G401.6 (cell line): ENCODE data around the gene FBXL17.

Experiments used
- FAIRE-seq: peaks from 2 replicates; lab custom pipeline; 2012; peaks lifted over from hg19 to GRCh38; lab: Jason Lieb, UNC

FBXL17 gene

DNA sequence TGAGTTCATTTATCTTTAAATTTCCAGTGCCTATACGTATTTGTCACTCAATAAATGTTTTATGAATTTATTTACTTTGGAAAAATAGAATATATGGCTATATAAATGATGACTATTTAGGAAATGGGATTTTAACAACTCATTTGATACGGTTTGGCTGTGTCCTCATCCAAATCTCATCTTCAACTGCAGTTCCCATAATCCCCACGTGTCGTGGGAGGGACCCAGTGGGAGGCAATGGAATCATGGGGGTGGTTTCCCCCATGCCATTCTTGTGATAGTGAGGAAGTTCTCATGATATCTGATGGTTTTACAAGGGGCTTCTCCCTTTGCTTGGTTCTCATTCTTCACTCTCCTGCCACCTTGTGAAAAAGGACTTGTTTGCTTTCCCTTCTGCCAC lies 523.6 kb downstream of the FBXL17 start:
- no peak for FAIRE-seq

DNA sequence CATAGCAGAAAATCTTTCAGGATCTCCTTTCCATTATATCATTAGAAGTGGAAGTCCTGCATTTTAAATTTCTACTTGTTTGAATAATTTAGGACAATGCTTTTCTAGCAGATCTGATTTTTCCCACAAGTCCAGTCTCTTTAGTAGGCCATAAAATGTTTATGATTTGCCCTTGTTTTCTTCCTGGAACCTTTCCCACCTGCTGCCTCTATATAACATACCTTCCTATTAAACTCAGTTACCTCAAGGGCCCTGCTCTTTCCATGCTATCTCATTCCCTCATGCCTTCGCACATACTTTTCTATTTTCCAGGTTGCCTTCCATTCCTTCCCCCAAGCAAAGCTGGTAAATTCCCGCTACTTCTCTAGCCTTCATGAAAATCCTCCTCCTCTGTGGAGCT lies 524.1 kb downstream of the FBXL17 start:
- FAIRE-seq, result no peak

DNA sequence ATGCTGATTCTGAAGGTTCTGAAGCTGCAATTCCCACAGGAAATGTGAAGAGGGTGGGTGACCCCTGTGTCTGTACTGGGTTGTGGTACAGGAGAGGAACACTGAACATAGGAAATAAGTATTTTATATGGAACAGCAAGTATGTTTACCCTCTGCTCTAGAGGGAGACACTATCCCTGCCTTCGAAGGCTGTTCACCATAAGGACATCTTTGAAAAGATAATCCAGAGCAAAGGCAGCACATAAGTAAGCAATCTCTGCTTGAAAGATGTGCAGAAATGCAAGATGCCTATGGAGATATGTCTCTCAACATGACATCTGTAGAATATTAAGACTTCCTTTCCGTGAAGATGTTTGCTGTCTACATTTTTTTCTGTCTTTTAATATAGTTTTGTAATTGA lies 526.7 kb downstream of the FBXL17 start:
- no peak for FAIRE-seq

DNA sequence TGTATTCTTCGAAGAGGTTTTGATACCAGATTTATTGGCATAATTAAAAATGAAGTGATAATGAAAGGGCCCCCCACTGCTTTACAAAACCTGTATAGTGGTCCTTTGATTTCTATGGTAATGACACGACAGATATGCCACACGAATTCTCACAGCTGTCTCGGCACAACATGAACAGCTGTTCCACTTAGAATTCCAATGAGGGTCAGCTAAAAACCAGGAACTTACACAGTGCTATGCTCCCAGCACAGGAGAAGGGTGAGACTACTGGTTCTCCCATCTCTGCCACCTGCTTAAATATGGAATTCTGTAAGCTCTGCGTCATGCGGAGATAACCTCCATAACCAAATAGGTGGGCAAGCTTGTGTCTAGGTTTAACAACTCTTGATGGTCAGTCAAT lies 528.2 kb downstream of the FBXL17 start:
- FAIRE-seq, result no peak

DNA sequence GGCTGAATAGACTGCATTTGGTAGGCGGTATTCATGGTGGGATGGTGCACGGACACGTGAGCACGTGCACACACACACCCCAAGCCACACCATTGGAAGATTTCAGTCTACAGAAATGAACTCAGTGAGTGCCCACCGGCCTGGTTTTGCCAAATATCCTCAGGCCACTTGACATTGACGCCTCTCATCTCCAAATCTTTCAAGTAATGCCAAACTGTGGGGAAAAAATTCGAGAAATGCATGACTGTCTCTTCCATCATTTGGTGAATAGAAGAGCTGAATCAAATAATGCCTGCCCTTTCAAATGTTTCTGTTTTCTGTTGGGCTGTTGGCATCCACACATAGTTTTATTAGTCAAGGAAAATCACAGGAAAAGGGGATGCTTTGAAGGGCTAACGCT lies 528.9 kb downstream of the FBXL17 start:
- no peak for FAIRE-seq

DNA sequence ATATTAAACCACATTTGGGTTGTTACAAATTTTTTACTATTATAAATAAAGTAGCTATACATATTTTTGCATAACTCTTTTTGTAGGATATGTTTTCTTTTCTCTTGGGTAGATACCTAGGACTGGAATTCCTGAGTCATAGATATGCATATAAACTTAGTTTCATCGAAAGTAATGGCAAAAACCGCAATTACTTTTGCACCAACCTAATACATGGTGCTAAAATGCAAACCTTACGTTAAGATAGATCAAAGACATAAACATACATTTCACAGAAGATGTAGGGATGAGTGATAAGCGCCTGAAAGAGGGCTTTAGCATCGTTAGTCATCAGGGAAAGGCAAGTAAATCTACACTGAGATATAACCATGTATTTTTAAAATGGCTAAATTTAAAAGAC lies 532.8 kb downstream of the FBXL17 start:
- no peak for FAIRE-seq

DNA sequence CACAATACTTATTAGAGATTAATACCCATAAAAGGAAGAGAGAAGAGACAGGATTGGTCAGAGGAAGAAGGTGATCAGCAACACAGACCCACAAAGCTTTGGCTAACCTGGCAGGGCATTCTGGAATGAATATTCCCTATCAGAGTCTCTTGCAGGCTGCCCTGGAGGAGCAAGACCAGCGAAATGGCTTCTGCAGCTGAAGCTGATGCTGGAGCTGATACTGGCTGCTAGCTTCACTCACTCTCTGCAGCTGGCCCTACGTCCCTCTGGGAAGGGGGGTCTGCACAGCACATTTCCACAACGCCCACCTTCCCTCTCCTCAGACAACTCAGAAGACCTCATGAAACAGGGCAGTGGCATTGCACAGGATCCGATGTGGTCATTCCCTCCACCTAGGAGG lies 541.3 kb downstream of the FBXL17 start:
- FAIRE-seq, result no peak

DNA sequence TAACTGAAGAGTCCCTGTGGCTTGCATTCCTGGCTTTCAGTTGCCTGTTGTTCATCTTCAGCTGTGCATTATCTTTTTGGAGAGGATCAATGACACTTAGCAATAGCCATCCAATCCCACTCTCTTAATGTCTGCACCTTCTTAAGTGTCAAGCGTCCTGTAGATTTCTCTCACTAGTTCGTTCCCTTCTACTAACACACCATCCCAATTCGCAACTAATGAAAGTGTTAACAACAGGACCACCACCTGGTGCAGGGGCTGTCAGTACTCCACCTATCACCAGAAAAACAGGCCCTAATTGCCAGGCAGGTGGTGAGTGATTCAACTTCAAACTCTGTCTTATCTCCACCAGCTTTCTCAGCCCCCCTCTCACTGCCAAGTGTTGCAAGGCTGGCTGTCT lies 541.7 kb downstream of the FBXL17 start:
- no peak for FAIRE-seq

DNA sequence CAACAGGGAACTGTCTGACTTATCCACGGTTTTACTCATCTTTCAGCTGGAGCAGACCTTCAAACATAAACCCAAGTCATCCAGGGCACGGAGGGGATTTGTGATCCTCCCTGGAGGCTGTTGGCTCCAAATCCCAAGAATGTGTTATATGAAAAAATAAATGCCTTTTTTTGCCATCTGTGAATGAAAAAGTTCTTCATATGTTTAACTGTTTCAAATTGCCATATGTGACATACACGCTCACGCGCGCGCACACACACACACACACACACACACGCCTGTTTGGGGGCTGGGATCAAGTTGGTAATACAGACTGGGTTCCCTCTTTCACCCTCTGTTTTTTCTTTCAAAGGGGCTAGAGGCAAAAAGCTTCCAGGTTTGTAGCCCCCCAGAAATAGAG lies 546.8 kb downstream of the FBXL17 start:
- no peak for FAIRE-seq

DNA sequence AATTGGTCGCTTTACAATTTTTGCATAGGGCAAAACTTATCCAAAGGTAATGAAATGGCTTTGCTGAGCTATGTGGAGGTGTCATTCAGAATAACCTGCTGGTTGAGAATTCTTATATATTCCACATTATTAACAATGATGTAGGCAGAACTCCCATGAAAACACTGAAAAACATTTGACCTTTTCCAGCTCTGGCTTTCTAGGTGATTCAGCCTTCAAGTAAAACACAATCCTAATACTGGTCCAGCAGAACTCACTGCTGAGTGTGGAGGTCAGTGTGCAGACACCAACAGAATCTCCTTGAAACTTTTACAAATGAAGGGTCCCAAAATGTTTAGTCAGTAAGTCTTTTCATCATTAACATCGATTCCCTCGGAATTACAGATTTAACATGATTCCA lies 549.2 kb downstream of the FBXL17 start:
- no peak for FAIRE-seq

DNA sequence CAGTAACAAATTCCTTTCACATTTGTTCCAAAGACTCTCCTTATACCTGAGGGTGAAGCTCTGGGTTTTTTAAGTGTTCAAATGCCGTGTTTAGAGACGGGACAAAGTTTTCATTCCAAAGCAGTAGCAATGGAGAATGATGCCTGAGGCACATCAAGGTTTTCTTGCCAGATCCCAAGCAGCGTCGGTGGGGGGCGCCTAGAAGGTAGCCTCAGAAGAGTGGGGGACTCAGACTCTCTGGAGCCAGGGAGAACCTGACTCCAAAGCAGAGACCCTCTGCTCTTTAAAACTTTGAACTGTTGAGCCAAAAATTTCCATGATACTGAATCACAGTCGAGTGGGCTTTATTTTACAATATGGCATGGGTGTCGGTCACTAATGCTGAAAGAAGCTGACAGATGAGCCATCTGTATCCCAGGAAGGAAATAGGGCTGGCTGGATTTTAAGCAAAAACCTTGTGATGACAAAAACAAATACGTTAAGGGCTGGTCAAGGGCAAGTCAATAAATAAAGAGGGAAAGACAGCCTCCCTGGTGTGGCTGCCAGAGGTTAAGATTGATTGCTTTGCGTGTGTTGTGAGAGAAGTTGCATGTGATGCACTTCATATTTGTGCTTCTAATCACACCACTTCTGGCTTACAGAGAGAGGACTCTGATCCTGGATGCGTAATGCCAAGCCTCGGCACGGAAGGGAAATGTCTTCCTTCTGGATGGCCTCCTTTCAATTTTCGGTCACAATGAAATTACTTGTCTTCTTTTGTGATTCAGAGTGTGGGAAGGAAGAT lies 550.1 kb downstream of the FBXL17 start:
- FAIRE-seq, result no peak

DNA sequence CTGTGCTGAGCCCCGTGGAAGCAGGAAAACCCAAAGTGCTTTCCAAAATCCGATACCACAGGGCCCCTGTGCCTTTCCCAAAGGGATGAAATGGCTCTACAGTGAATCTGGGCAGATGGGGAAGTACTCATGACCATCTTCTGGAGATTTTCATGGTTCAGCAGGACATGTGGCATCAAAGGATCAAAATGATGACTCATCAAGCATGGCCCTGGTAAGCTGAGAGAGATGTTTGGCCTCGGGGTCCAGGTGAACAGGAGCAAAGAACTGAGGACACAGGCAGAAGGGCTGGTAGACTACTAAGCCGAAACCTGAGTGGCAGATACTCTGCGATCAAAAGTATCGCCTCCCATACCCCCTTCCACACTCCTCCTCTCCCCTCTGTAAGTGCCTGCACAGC lies 551.1 kb downstream of the FBXL17 start:
- no peak for FAIRE-seq

DNA sequence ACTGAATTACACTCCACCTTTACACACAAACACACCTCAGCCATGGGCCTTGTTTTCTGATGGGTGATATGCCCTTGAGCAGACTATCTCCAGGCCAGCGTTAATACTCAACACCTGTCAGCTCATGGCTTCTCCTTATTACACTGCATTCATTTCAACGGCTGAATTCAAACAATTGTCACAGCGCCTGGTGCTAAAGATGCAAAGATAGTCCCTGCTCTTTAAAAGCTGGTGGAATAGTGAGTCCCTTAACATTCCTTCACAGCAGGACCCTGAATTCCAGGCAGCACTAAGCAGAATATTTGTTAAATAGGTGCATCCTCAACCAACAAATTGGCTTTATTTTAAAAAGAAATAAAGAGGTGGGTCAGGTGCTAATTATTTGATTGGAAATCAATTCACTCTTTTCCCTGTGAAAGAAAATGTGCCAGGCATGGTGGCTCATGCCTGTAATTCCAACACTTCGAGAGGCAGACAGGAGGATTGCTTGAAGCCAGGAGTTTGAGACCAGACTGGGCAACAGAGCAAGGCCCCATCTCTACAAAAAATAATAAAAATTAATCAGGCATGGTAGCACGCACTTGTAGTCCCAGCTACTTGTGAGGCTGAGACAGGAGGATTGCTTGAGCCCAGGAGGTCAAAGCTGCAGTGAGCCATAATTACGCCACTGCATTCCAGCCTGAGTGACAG lies 555.4 kb downstream of the FBXL17 start:
- FAIRE-seq, result no peak

DNA sequence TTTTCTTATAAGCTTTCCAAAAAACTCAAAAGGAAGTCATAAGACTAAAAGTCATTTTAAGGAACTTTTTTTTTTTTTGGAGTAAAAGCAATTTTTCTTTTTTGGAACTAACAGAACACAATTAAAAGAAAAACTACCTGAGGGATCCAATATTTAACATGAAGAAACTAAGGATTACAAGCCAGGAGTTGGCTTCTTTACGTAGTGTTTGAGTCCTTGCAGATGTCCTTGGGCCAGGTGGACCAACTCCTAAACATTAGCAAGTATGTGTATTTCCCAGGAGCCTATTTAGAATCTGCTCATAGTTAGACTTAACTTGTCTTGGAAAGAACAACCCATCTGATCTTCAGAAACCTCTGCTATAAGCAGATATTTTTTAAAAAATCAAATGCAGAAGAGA lies 557.1 kb downstream of the FBXL17 start:
- no peak for FAIRE-seq

DNA sequence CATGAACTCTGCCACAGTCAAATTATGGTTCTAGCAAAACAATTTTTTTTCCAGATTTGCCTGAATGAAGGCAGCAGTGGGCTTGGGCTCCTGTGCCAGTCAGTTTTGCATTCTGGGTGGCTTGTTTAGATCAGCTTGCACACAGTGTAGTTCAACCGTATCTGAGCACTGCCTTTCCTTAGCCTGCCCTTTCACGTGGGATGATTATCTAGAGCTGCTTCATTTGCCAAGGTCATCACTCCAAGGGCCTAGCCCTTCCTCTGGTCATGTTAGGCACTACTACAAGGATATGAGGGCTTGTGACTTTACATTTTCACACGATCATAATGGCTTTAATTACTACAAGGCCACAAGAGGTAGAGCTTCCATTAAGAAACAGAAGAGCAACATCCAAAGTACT lies 560.6 kb downstream of the FBXL17 start:
- FAIRE-seq, result no peak

DNA sequence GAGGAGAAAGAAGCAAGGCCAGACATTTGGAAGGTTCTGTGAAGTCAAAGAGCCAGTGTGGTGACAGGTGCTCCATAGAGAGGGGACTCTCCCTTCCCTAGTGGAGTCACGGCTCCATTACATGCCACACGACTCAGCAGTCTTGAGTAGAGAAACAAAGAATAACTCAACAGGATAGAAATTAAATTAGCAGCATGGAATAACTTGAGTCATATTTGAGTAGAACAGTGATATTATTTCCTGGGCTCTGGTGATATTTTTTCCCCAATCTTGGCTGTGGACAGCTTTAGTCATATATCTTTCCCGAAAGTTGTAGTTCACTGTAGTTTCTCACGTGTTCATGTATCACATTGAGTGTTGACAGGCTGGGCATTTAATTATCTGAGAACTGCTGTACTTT lies 561.5 kb downstream of the FBXL17 start:
- no peak for FAIRE-seq

DNA sequence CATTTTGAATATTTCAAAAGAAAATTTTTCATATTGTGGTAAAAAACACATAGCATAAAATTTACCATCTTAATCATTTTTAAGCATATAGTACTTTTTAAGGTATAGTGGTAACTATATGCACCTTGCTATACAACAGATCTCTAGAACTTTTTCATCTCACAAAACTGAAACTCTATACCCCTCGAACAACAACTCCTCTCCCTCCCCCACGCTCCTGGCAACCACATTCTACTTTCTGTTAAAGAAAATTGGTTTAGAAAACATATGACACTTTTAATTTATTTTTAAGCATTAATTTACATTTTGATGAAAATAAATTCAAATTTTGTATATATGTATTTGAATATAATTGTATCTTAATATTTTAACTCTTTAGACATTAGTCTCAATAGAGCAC lies 563.9 kb downstream of the FBXL17 start:
- FAIRE-seq, result peak; percentile 85

DNA sequence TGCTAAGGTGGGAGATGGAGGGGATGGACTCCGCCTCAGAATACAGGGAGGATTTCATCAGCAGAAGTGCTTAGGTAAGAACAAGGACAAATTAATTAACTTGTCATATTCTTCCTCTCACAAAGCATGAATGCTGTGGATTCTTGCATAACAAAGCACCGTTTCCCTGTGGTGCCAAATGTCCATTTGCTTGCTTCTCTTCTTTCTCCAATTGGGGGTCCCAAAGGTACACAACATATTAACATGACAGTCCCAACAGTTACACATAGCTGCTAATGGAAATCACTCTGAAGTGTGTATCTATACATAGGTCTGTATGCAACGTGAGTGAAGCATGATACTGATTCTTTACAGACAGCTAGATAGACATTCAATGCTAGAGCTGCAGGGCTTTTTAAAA lies 564.5 kb downstream of the FBXL17 start:
- FAIRE-seq, result no peak

DNA sequence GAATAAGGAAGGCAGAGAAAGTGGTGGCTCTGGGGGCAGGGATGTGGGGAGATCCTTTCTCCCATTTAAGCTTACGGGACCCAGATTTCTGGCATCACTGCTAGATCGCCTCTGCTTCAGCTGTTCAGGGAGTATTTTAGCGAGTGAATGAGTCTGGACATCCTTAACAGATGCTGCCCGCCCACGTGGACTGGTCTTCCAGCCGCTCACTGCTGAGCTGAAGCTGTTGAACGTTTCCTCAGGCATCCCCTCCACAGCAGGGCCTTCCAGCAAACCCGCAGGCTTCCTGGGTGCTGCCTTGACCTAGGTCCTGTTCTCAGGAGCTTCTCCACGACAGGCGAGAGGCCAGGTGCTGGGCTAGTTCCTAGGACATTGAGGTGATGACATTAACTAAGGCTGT lies 566.8 kb downstream of the FBXL17 start:
- FAIRE-seq, result no peak

DNA sequence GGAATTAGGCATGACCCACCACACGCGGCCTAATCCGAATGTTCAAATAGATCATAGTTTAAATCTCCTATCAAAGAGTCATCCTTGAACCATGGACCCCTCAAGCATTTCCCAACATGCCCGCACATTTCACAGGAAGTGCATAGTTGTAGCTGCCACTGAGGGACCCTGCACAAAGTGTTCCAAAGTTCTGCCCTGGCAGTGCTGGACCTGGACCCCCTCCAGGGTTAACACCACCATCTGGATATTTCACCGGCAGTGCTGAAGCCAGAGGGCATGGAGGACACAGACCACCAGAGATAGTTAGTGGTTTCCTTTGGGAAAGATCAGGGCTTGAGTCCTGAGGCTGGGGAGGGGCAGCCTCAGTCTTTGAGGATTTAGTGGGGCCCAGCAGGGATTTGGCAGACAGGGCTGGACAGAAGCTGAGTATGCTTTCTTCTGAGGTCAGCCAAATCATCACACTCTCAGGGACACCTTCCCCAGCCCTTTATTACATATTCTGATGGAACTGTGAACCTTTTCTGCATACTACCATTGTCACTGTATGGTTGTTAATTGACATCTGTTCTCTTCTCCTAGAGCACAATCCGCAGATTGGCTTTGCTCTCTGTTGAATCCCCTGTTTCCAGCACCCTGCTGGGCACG lies 567.6 kb downstream of the FBXL17 start:
- no peak for FAIRE-seq

DNA sequence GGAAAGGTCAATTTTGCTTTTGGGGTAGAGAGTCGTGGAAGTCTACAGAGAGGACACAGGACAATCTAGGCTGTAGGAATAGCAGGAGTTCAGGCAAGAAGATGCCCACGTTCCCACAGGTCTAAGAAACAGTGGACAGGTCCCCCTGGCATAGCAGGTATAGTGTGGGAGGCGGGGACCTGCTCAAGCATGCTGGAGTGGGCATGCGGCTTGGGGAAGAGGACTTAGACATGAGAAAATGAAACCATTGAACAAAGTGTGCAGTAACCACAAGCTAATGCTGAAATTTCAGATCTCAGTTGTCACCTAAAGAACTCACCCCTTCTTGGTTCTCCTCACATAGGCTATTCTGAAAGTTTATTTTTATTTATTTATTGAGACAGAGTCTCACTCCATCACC lies 568.3 kb downstream of the FBXL17 start:
- no peak for FAIRE-seq

DNA sequence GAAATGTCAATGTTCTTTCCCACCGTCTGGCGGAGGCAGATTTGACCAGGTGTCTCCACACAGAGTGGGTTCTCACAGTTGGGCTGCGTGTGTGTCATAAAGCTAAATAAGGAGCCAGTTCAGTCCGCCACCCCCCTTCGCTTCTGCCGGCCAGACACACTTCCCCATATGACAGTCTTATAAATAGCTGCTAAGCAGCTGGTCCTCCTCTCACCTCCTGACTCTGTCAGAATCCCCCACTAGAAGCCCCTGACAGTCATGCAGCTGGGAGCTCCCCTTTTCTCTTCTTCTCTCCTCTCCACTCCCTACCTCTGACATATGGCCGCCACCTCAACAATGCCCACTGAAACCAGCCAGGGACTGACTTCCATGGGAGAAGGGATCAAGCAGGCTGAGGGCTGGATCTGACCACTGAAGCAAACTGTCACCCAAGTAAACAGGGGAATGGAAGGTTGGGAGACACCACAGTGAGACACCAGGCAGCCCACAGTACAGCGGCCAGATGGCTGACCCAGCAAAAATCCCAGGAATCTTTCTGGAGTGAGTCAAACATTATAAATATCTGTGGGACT lies 569.2 kb downstream of the FBXL17 start:
- no peak for FAIRE-seq
